ENCODE data around the gene TENT4B.
"Not testable (repeated sequence)": the region's sequence is repeated elsewhere in the genome, so short reads cannot be mapped to it uniquely, and the experiment has no call there.

The TENT4B gene

GRCh38 chr16:50152807-50153595 lies at the start of gene TENT4B:
TENT4B (plus strand) TSS chr16:50153306; CDS start chr16:50153622, 316 bp downstream.
- DNase-seq (ENCODE audit: low read depth in 1 of 2, low spot score in 1 of 2): peak; percentile 77 to 80

GRCh38 chr16:50103764-50104163 lies 49.3 kb upstream of the TENT4B start:
- no peak for DNase-seq (ENCODE audit: low read depth in 1 of 2, low spot score in 1 of 2)

- no peak for DNase-seq (ENCODE audit: low read depth in 1 of 2, low spot score in 1 of 2)
These were observed 38.6 kb upstream of the TENT4B start for GRCh38 chr16:50114357-50115129.

- no peak for DNase-seq (ENCODE audit: low read depth in 1 of 2, low spot score in 1 of 2)
These were observed 32.4 kb upstream of the TENT4B start for GRCh38 chr16:50120711-50121110.

DNA sequence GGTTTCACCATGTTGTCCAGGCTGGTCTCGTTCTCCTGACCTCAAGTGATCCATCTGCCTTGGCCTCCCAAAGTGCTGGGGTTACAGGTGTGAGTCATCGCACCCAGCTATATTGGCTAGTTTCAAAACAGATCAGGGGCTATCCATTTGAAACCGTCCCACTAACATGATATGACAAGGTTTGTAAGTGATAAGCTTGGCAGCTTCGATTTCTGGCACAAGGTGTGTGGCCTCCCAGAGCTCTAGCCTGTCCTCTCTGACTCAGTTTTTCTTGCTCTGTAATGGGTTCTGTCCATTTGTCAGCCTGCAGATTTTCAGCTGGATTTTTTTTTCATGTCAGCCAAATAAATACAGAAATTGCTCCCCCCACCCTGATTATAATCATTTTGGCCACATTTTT lies 31.8 kb upstream of the TENT4B start:
- DNase-seq (ENCODE audit: low read depth in 1 of 2, low spot score in 1 of 2): no peak

GRCh38 chr16:50121721-50122445 lies 31.2 kb upstream of the TENT4B start:
- DNase-seq (ENCODE audit: low read depth in 1 of 2, low spot score in 1 of 2): peak in 1 of 2 donors; percentile 7

DNA sequence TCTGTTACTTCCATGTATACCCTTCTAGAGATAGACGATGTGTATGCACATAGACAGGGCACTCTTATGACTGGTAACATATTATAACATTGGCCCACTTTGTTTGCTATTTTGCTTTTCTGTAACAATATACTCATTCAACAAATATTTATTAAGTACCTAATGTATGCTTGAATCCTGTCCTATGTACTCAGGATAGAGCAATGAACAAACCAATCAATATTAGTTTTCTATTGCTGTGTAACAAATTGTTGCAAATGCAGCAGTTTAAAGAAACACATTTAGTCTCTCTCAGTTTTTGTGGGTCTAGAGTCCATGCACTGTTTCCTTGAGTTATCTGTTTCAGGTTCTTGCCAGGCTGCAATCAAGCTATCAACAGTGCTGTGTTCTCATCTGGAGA lies 29.7 kb upstream of the TENT4B start:
- no peak for DNase-seq (ENCODE audit: low read depth in 1 of 2, low spot score in 1 of 2)

DNA sequence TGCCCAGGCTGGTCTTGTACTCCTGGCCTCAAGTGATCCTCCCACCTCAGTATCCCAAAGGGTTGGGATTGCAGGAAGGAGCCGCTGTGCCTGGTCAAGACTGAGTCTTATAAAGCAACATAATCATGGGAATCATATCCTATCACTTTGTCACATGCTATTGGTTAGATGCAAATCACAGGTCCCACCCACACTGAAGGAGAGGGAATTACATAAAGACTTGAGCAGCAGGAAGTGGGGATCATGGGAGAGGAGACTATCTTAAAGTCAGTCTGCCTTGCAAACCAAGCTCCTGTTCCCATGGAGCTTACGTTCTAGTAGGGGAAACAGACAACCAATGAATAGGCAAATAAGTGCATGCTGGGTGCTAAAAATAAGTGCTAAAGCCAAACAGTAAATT lies 28.3 kb upstream of the TENT4B start:
- no peak for DNase-seq (ENCODE audit: low read depth in 1 of 2, low spot score in 1 of 2)

GRCh38 chr16:50126183-50126582 lies 26.9 kb upstream of the TENT4B start:
- DNase-seq (ENCODE audit: low read depth in 1 of 2, low spot score in 1 of 2): no peak

DNA sequence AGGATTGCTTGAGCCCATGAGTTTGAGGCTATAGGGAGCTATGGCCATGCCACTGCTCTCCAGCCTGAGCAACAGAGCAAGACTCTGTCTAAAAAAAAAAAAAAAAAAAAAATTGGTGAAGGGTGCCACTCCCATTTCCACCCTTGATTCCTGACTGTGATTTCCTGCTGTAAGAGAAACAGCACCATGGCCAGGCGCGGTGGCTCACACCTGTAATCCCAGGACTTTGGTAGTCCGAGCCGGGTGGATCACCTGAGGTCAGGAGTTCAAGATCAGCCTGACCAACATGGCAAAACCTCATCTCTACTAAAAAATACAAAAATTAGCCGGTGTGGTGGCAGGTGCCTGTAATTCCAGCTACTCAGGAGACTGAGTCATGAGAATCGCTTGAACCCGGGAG lies 20.5 kb upstream of the TENT4B start:
- not testable (repeated sequence) for DNase-seq (ENCODE audit: low read depth in 1 of 2, low spot score in 1 of 2)

DNA sequence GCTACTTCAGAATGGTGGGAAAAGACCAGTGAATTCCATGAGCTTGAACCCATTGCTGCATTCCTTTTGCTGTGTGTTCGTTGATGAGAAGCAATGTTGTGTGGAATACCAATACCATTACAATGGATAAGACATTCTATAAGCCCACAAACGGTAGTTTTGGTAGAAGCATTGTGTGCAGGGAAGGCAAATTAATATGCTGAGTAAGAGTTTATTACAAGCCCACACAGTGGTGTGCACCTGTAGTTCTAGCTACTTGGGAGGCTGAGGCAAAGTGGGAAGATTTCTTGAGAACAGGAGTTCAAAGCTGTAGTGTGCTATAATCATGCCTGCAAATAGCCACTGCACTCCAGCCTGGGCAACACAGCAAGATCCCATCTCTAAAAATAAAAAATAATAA lies 19.9 kb upstream of the TENT4B start:
- DNase-seq (ENCODE audit: low read depth in 1 of 2, low spot score in 1 of 2): no peak

GRCh38 chr16:50136399-50136798 lies 16.7 kb upstream of the TENT4B start:
- no peak for DNase-seq (ENCODE audit: low read depth in 1 of 2, low spot score in 1 of 2)

DNA sequence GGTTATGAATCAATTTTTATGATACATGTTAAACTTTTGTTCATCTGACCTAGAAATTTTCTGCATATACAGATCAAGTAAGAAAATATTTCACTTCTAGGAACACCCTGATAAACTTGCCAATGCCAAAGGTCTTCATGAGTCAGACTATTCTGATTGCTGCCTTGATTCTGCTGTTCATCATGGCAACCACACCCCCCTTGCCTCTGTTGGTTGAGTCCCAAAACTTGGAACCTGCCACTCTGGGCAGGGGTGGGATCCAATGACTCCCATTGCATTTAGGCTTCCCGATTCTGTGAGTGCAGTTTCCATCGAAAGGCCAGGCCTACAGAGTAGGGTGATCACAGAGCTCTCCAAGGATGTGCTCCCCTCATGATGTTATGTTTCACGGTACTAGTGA lies 15.8 kb upstream of the TENT4B start:
- no peak for DNase-seq (ENCODE audit: low read depth in 1 of 2, low spot score in 1 of 2)

GRCh38 chr16:50139580-50139979 lies 13.5 kb upstream of the TENT4B start:
- no peak for DNase-seq (ENCODE audit: low read depth in 1 of 2, low spot score in 1 of 2)

- DNase-seq (ENCODE audit: low read depth in 1 of 2, low spot score in 1 of 2): no peak
These were observed 8.9 kb upstream of the TENT4B start for GRCh38 chr16:50144211-50144610.

DNA sequence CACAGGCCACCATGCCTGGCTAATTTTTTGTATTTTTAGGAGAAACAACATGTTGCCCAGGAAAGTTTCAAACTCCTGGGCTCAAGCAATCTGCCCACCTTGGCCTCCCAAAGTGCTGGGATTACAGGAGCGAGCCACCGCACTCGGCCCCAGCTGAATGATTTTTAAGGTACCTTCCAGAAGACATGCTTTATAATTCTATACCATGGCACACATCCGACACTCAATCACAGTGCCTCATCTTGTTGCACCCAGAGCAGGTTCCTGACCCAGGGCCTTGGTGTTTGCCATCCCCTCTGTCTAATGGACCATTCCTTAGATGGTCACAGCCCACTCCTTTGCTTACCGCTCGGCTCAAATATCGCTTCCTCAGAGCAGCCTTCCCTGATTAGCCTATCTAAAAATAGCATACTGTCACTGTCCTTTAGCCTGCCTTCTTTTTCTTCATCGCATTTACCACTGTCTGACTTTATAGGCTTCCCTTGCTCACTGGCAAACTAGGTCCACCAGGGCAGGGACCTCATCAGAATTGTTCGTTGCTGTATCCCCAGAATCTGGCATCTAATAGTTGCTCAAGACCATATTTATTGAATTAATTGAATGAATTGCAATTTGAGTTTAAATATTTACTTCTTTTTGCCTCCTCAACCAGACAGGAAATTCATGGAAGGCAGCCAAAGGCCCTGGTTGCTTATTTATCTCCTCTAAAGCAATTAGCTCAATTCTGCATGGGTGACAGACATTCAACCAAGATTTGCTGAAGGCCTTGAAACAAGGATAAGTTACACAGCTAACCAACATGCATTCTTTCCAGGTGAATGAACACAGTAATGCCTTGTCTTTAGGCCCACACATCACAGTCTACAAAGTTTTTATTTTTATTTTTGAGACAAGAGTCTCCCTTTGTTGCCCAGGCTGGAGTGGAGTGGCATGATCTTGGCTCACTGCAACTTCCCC lies 6.3 kb upstream of the TENT4B start:
- no peak for DNase-seq (ENCODE audit: low read depth in 1 of 2, low spot score in 1 of 2)

- DNase-seq (ENCODE audit: low read depth in 1 of 2, low spot score in 1 of 2): no peak
These were observed 1.8 kb upstream of the TENT4B start for GRCh38 chr16:50151322-50151721.

GRCh38 chr16:50151756-50152155 lies 1.4 kb upstream of the TENT4B start:
- no peak for DNase-seq (ENCODE audit: low read depth in 1 of 2, low spot score in 1 of 2)

DNA sequence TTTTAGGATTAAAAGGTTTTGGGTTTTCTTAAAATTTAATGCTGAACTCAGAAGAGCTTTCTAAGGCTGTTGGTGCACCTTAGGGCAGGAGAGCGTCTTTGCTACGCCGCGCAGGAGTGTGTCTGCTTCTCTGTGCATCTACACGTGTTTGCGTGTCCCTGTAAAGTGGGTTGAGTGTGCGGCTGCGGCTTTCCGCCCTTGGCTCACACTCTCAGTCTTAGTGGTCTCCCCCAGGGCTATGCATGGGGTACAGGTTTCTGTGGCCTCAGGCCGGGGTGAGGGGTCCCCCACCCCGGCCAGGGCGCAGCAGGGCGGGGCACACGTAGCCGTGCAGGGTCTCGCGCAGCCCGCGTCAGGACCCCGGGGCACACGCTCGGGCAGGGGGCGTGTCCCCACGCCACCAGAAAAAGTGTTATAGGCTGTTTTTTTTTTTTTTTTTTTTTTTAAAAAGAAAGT lies 727 bp upstream of the TENT4B start:
- DNase-seq (ENCODE audit: low read depth in 1 of 2, low spot score in 1 of 2): peak; percentile 47 to 66

DNA sequence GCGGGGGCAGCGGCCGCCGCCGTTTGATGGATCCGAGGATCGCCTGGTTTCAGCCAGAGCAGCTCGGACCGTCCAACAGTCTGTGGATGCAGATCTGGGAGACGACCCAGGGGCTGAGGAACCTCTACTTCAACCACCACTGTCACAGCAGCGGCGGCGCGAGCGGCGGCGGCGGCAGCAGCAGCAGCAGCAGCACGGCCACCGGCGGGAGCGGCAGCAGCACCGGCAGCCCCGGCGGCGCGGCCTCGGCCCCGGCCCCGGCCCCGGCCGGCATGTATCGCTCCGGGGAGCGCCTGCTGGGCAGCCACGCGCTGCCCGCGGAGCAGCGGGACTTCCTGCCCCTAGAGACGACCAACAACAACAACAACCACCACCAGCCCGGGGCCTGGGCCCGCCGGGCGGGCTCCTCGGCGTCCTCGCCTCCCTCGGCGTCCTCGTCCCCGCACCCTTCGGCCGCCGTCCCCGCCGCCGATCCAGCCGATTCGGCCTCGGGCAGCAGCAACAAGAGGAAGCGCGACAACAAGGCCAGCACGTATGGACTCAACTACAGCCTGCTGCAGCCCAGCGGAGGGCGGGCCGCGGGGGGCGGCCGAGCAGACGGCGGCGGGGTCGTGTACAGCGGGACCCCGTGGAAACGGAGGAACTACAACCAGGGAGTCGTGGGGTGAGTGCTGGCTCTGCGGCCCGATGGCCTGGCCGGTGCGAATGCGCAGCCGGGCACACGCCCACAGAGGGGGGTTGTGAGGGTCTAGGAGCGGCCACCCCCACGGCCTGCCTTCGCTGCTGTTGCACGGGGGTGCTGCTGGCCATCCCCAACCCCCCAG lies 702 bp downstream of the TENT4B start:
- no peak for DNase-seq (ENCODE audit: low read depth in 1 of 2, low spot score in 1 of 2)
